Stomach (tissue), 4 donors: ENCODE data around the gene KCNAB1.

Experiments
- CTCF ChIP-seq, 7 experiments: fragments of 450-650 bp in 4 of 7; fragments of 200-600 bp in 3 of 7; sonication (generic) in 3 of 7; IDR thresholded peaks; one replicate each; pipeline ENCODE4 v1.5.1; 2016 to 2019; ENCODE audit warnings: antibody characterized with exemption in 7 of 7, control low read depth in 2 of 7, mild to moderate bottlenecking in 1 of 7
- EP300 ChIP-seq: sonication (generic); formaldehyde crosslinking; IDR thresholded peaks from one replicate; pipeline ENCODE4 v1.6.1; 2017; ENCODE audit warnings: antibody characterized with exemption
- POLR2A ChIP-seq, 4 donors: fragments of 450-650 bp; IDR thresholded peaks; one replicate each; pipeline ENCODE4 v1.6.1; 2016; ENCODE audit warnings: antibody characterized with exemption in 4 of 4, control low read depth in 2 of 4, mild to moderate bottlenecking in 1 of 4, moderate library complexity in 1 of 4
- POLR2AphosphoS5 ChIP-seq, 3 donors: sonication (generic); formaldehyde crosslinking; IDR thresholded peaks; one replicate each; pipeline ENCODE4 v1.6.1; 2016; ENCODE audit warnings: antibody characterized with exemption in 3 of 3

DNA sequence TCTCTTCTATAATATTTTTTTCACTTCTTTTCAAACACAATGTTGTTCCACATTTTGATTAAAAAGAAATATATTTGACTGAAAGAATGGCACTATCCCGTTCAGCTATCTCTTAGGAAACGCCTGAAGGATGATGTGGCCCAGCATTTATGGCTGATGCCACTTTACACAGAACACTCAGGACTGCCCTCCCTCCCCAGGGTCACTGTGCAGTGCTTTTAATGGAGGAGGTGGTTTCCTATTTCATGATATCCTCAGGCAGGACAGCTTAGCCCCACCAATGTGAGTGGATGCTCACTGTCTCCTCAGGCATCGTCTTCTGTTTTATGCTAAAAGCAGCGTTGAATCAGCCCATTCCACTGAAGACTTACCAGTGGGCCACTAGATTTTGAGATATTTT lies 135.9 kb downstream of the KCNAB1 start:
- TF ChIP-seq POLR2AphosphoS5 (IDR thresholded peaks at IDR 0.05) = no peak
- TF ChIP-seq CTCF (IDR thresholded peaks at IDR 0.05) = no peak
- no peak for TF ChIP-seq POLR2A (IDR thresholded peaks at IDR 0.05)
- no peak for TF ChIP-seq EP300
